GM19238 (cell line): ENCODE results near the gene UNC13D.
"Not testable (repeated sequence)": the region's sequence is repeated elsewhere in the genome, so short reads cannot be mapped to it uniquely, and the experiment has no call there.

ENCODE experiments used
- DNase-seq: peaks from one replicate; pipeline ENCODE4 v3.0.0; 2011; ENCODE audit warnings: low spot score; ENCODE audit not compliant: insufficient read length

The UNC13D gene

GRCh38 chr17:75843577-75844529 lies at the start of gene UNC13D:
Gene UNC13D, minus strand, starts transcription at chr17:75844404. Its CDS starts 67 bp downstream, at chr17:75844337.
- peak; percentile 76 for DNase-seq

- DNase-seq, result no peak
Observed at GRCh38 chr17:75893305-75894048, 49.3 kb upstream of the UNC13D start.

GRCh38 chr17:75892556-75893224 lies 48.5 kb upstream of the UNC13D start:
- no peak for DNase-seq

- DNase-seq, result no peak
Observed at GRCh38 chr17:75891605-75892555, 47.7 kb upstream of the UNC13D start.

GRCh38 chr17:75891022-75891604 lies 46.9 kb upstream of the UNC13D start:
- DNase-seq, result no peak

- no peak for DNase-seq
Observed at GRCh38 chr17:75889454-75889853, 45.2 kb upstream of the UNC13D start.

- no peak for DNase-seq
Observed at GRCh38 chr17:75888484-75888883, 44.3 kb upstream of the UNC13D start.

GRCh38 chr17:75885860-75886259 lies 41.7 kb upstream of the UNC13D start:
- DNase-seq, result not testable (repeated sequence)

GRCh38 chr17:75885431-75885830 lies 41.2 kb upstream of the UNC13D start:
- no peak for DNase-seq

GRCh38 chr17:75881678-75882454 lies 37.7 kb upstream of the UNC13D start:
- DNase-seq, result no peak

- no peak for DNase-seq
Observed at GRCh38 chr17:75880266-75880665, 36.1 kb upstream of the UNC13D start.

GRCh38 chr17:75878174-75878998 lies 34.2 kb upstream of the UNC13D start, which contains the start of gene TRIM47:
Gene TRIM47, minus strand, starts transcription at chr17:75878581. Its CDS starts 33 bp downstream, at chr17:75878548.
- DNase-seq, result peak; percentile 55

- peak; percentile 77 for DNase-seq
Observed at GRCh38 chr17:75877752-75878173, 33.6 kb upstream of the UNC13D start.

GRCh38 chr17:75876938-75877751 lies 32.9 kb upstream of the UNC13D start:
- DNase-seq, result no peak

GRCh38 chr17:75876190-75876937 lies 32.2 kb upstream of the UNC13D start:
- DNase-seq, result peak; percentile 71

GRCh38 chr17:75875940-75876189 lies 31.7 kb upstream of the UNC13D start:
- no peak for DNase-seq
